ENCODE measurements around the gene HUS1.
"Not testable (repeated sequence)": the region's sequence is repeated elsewhere in the genome, so short reads cannot be mapped to it uniquely, and the experiment has no call there.

HUS1 gene

GRCh38 chr7:47943676-47944474, 35.5 kb downstream of the HUS1 start:
- FAIRE-seq = no peak

GRCh38 chr7:47942651-47943050, 36.8 kb downstream of the HUS1 start:
- FAIRE-seq = not testable (repeated sequence)

GRCh38 chr7:47942132-47942531, 37.3 kb downstream of the HUS1 start:
- no peak for FAIRE-seq

- no peak for FAIRE-seq
Observed at GRCh38 chr7:47941136-47941844, 38.1 kb downstream of the HUS1 start.

GRCh38 chr7:47940088-47941013, 39.1 kb downstream of the HUS1 start:
- no peak for FAIRE-seq

- FAIRE-seq = no peak
Observed at GRCh38 chr7:47939425-47940036, 39.9 kb downstream of the HUS1 start.

GRCh38 chr7:47938574-47939165, 40.7 kb downstream of the HUS1 start:
- FAIRE-seq = no peak

- no peak for FAIRE-seq
Observed at GRCh38 chr7:47937711-47938573, 41.5 kb downstream of the HUS1 start.

GRCh38 chr7:47937065-47937687, 42.2 kb downstream of the HUS1 start:
- FAIRE-seq = no peak

GRCh38 chr7:47936323-47936722, 43.1 kb downstream of the HUS1 start:
- no peak for FAIRE-seq

- no peak for FAIRE-seq
Observed at GRCh38 chr7:47935336-47935735, 44.1 kb downstream of the HUS1 start.

- no peak for FAIRE-seq
Observed at GRCh38 chr7:47934831-47935230, 44.6 kb downstream of the HUS1 start.

GRCh38 chr7:47933215-47933614, 46.2 kb downstream of the HUS1 start:
- FAIRE-seq = no peak

GRCh38 chr7:47932466-47933037, 46.9 kb downstream of the HUS1 start:
- FAIRE-seq = no peak

GRCh38 chr7:47932016-47932415, 47.4 kb downstream of the HUS1 start:
- no peak for FAIRE-seq

GRCh38 chr7:47931005-47932004, 48.1 kb downstream of the HUS1 start:
- no peak for FAIRE-seq

GRCh38 chr7:47924266-47924665, 55.1 kb downstream of the HUS1 start:
- FAIRE-seq = no peak

GRCh38 chr7:47923081-47923875, 56.1 kb downstream of the HUS1 start:
- not testable (repeated sequence) for FAIRE-seq
